Measurements from ENCODE around the gene CERK.

DNA sequence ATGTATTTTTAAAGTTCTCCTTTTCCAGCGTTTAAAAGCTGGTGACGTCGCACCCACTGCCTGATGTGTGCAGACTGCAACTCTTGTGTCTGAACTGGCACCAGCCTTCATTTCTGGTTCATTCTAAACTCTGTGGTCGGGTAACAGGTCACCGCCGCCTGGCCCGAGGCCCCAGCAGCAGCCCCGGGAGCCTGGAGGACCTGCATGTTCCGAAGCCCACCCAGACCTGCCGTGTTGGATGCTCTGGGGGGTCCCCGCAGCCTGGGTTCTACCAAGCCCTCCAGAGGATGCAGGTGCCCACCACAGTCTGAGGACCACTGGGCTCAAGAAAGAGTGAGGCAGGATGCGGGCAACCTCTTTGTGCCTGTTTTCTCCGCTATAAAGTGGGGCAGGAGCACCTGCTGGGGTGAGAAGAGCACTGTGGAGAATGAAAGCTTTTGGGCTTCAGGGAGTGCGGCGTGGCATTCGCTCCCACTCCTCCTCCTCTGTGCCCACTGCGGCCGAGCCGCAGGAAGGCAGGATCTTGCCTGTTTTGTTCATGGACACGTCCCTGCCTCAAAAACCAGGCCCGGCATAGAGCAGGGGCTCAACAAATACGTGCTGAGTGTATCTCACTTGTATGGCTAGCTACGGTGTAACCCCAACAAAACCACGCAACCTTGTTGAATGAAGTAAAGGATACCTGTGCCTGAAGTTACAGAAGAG lies 40.1 kb downstream of the CERK start:
- TF ChIP-seq, protein P1, sequence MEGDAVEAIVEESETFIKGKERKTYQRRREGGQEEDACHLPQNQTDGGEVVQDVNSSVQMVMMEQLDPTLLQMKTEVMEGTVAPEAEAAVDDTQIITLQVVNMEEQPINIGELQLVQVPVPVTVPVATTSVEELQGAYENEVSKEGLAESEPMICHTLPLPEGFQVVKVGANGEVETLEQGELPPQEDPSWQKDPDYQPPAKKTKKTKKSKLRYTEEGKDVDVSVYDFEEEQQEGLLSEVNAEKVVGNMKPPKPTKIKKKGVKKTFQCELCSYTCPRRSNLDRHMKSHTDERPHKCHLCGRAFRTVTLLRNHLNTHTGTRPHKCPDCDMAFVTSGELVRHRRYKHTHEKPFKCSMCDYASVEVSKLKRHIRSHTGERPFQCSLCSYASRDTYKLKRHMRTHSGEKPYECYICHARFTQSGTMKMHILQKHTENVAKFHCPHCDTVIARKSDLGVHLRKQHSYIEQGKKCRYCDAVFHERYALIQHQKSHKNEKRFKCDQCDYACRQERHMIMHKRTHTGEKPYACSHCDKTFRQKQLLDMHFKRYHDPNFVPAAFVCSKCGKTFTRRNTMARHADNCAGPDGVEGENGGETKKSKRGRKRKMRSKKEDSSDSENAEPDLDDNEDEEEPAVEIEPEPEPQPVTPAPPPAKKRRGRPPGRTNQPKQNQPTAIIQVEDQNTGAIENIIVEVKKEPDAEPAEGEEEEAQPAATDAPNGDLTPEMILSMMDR (IDR thresholded peaks at IDR 0.05 in 2 of 3, conservative IDR thresholded peaks at IDR 0.05 in 1 of 3; ENCODE audit: insufficient read depth in 2 of 3, low read depth in 1 of 3, low read length in 3 of 3): no peak
- no peak for TF ChIP-seq NFIC (IDR thresholded peaks at IDR 0.05)
- TF ChIP-seq TCF7L2 (IDR thresholded peaks at IDR 0.05; ENCODE audit: low read depth, low read length): no peak
- TF ChIP-seq, protein P2, sequence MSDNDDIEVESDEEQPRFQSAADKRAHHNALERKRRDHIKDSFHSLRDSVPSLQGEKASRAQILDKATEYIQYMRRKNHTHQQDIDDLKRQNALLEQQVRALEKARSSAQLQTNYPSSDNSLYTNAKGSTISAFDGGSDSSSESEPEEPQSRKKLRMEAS (CRISPR knock-in tag; IDR thresholded peaks at IDR 0.05): no peak
- TF ChIP-seq, protein P3, sequence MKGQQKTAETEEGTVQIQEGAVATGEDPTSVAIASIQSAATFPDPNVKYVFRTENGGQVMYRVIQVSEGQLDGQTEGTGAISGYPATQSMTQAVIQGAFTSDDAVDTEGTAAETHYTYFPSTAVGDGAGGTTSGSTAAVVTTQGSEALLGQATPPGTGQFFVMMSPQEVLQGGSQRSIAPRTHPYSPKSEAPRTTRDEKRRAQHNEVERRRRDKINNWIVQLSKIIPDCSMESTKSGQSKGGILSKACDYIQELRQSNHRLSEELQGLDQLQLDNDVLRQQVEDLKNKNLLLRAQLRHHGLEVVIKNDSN (CRISPR knock-in tag; IDR thresholded peaks at IDR 0.05): no peak
- TF ChIP-seq RAD21 (CRISPR knock-in tag; conservative IDR thresholded peaks at IDR 0.05 in 1 of 2, IDR thresholded peaks at IDR 0.05 in 1 of 2): no peak
- no peak for TF ChIP-seq EZH2 (IDR thresholded peaks at IDR 0.05; ENCODE audit: borderline replicate concordance, low read depth, low read length)
